MM.1S (cell line): ENCODE data around the gene LRRC8B.

Experiments used
- EZH2 ChIP-seq: fragments of 300-600 bp; sonication (generic); optimal IDR thresholded peaks from 2 replicates; pipeline ENCODE3; 2017; ENCODE audit warnings: low read depth, mild to moderate bottlenecking, antibody characterized with exemption, low read length, mixed read lengths
- TF ChIP-seq, protein P1 (sequence below): fragments of 300-600 bp; sonication (generic); IDR thresholded peaks from 2 replicates; pipeline ENCODE4 v1.5.1; 2016; ENCODE audit warnings: antibody characterized with exemption, low read length, mixed read lengths

DNA sequence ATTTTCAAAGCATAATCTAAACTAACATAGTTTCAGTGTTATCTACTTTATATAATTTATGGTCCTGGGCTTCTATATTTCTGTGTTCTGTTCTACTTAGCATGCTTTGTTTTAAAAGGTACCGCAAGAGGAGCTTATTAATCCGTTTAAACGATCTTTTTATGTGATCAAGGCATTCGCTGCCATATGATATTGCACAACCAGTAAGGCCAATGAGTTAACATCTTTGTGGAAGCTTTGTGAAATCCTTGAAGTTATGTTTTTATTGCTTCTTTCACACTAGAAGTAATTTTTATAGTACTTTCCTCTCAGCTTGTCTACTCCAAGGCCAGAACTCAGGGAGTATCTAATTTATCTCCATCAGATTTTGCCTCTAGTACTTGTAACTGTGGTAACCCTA, 117.2 kb downstream of the LRRC8B start:
- TF ChIP-seq, protein P1, sequence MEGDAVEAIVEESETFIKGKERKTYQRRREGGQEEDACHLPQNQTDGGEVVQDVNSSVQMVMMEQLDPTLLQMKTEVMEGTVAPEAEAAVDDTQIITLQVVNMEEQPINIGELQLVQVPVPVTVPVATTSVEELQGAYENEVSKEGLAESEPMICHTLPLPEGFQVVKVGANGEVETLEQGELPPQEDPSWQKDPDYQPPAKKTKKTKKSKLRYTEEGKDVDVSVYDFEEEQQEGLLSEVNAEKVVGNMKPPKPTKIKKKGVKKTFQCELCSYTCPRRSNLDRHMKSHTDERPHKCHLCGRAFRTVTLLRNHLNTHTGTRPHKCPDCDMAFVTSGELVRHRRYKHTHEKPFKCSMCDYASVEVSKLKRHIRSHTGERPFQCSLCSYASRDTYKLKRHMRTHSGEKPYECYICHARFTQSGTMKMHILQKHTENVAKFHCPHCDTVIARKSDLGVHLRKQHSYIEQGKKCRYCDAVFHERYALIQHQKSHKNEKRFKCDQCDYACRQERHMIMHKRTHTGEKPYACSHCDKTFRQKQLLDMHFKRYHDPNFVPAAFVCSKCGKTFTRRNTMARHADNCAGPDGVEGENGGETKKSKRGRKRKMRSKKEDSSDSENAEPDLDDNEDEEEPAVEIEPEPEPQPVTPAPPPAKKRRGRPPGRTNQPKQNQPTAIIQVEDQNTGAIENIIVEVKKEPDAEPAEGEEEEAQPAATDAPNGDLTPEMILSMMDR: no peak
- TF ChIP-seq EZH2: no peak
